Measurements from ENCODE around the gene GNPDA1.

DNA sequence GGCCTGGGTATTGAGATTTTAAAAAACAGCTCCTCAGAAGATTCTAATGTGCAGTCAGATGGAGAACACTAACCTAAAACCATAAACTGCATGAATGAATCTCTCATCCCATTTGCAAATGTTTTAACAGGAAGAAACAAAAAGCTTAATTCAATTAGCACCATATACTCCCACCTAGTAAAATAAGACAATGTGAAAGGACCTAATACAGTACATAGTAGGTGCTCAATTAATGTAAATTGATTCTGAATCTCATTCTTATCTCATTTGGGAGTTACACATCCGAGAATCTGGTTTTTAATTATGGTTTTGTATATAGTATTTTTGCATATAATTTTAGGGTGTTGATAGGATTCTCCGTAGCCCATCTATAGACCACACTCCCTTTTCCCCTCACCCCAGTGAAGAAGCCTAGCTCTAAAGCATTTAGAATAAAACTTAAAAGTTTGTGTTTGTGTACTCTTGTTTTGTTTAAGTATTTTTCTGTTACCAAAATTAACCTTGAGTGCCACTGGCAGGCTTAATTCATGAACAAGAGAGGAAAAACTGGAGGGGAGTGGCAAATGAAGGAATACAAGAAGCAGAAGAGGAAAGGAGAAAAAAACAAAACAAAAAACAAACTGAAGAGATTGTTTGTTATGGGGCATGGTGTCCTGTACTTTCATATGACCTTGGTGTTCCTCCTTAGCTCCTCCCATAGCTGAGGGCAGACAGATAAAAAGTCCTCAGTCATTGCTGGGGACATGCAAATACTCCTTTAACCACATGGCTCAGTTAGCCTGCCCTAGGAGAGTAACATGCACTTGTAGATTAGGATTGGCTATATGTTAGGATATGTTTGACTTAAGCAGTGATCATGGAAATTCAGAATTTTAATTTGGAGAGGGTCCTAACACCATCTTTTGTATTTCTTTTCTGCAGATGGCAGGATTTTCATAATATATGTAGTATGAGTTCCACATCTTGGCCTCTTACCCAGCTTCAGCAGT lies 42.8 kb downstream of the GNPDA1 start:
- TF ChIP-seq, protein P1, sequence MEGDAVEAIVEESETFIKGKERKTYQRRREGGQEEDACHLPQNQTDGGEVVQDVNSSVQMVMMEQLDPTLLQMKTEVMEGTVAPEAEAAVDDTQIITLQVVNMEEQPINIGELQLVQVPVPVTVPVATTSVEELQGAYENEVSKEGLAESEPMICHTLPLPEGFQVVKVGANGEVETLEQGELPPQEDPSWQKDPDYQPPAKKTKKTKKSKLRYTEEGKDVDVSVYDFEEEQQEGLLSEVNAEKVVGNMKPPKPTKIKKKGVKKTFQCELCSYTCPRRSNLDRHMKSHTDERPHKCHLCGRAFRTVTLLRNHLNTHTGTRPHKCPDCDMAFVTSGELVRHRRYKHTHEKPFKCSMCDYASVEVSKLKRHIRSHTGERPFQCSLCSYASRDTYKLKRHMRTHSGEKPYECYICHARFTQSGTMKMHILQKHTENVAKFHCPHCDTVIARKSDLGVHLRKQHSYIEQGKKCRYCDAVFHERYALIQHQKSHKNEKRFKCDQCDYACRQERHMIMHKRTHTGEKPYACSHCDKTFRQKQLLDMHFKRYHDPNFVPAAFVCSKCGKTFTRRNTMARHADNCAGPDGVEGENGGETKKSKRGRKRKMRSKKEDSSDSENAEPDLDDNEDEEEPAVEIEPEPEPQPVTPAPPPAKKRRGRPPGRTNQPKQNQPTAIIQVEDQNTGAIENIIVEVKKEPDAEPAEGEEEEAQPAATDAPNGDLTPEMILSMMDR (IDR thresholded peaks at IDR 0.05), result no peak
- TF ChIP-seq POLR2AphosphoS5 (IDR thresholded peaks at IDR 0.05) (no peak), POLR2A (IDR thresholded peaks at IDR 0.05) (no peak), EP300 (IDR thresholded peaks at IDR 0.05) (no peak)
